CD4-positive, alpha-beta memory T cell (primary cell): ENCODE data around the gene BAIAP2L1. TPM values are rescaled to one million over a fixed set of nuclear protein-coding genes. Genes with fewer than 3 reads are reported as not detected.

Source experiments
- CTCF ChIA-PET: fragments of 350-600 bp; sonication (Branson Sonifier 250); formaldehyde crosslinking; loops from one replicate; lab custom pipeline; 2021; ENCODE audit warnings: inconsistent platforms; ENCODE audit not compliant: partially characterized antibody; lab: Charles Lee
- POLR2A ChIA-PET: fragments of 350-600 bp; sonication (Branson Sonifier 250); formaldehyde crosslinking; loops from one replicate; lab custom pipeline; 2021; ENCODE audit not compliant: partially characterized antibody; lab: Charles Lee
- DNase-seq, 5 donors: peaks; one replicate each; pipeline versions ENCODE4 v3.0.0 to v3.0.0-alpha.2; 2020 to 2022; ENCODE audit warnings: mixed read lengths in 1 of 5
- H3K27ac ChIP-seq: one replicate; pipeline ENCODE4 v1.7.0; 2013; ENCODE audit warnings: low read depth, low read length
- H3K27me3 ChIP-seq: 2 replicates; pipeline ENCODE4 v1.7.0; 2013; ENCODE audit warnings: mild to moderate bottlenecking, low read length, moderate library complexity; ENCODE audit not compliant: insufficient read depth
- H3K36me3 ChIP-seq: 2 replicates; pipeline ENCODE4 v1.7.0; 2013; ENCODE audit warnings: mild to moderate bottlenecking, low read length, moderate library complexity; ENCODE audit not compliant: insufficient read depth
- H3K4me1 ChIP-seq: 2 replicates; pipeline ENCODE4 v1.7.0; 2013; ENCODE audit warnings: mild to moderate bottlenecking, low read length, moderate library complexity; ENCODE audit not compliant: insufficient read depth
- H3K4me3 ChIP-seq, 2 donors: one replicate each; pipeline ENCODE4 v1.7.0; 2013; ENCODE audit warnings: low read length in 2 of 2, mild to moderate bottlenecking in 1 of 2
- H3K9me3 ChIP-seq, 2 donors: one replicate each; pipeline ENCODE4 v1.7.0; 2013; ENCODE audit warnings: low read length in 2 of 2, control low read depth in 1 of 2; ENCODE audit not compliant: control insufficient read depth in 1 of 2
- H3K27ac Mint-ChIP-seq, 7 donors: one replicate each; pipeline ENCODE4 v1.8.0; 2020 to 2021; ENCODE audit warnings: mixed read lengths in 7 of 7, mild to moderate bottlenecking in 6 of 7, inconsistent platforms in 3 of 7, moderate library complexity in 3 of 7
- H3K27me3 Mint-ChIP-seq, 2 donors: one replicate each; pipeline ENCODE4 v1.8.0; 2020 to 2021; ENCODE audit warnings: mixed read lengths in 2 of 2
- H3K36me3 Mint-ChIP-seq, 2 donors: one replicate each; pipeline ENCODE4 v1.8.0; 2020 to 2021; ENCODE audit warnings: mixed read lengths in 2 of 2, inconsistent platforms in 1 of 2, mild to moderate bottlenecking in 1 of 2
- H3K4me1 Mint-ChIP-seq, 4 donors: one replicate each; pipeline ENCODE4 v1.8.0; 2020 to 2021; ENCODE audit warnings: mixed read lengths in 4 of 4, mild to moderate bottlenecking in 1 of 4
- H3K4me3 Mint-ChIP-seq, 8 donors: one replicate each; pipeline ENCODE4 v1.8.0; 2020 to 2021; ENCODE audit warnings: mixed read lengths in 8 of 8, mild to moderate bottlenecking in 7 of 8, moderate library complexity in 6 of 8, inconsistent platforms in 3 of 8
- H3K9me3 Mint-ChIP-seq, 8 donors: one replicate each; pipeline ENCODE4 v1.8.0; 2020 to 2021; ENCODE audit warnings: mixed read lengths in 8 of 8, mild to moderate bottlenecking in 5 of 8, inconsistent platforms in 3 of 8, moderate library complexity in 1 of 8
- intact Hi-C: fragments of 100-400 bp; cut with micrococcal nuclease; formaldehyde crosslinking; loops from one replicate; pipeline ENCODE4 v1.15.1; 2023
- polyA plus RNA-seq, 2 donors: library from polyadenylated mRNA; unstranded; fragments of 300-500 nt; fragmentation: Illumina TruSeq; gene quantifications; one replicate each; pipeline ENCODE4 v1.2.3, GENCODE V29; 2021
- total RNA-seq, 2 experiments: library from RNA; stranded (reverse); gene quantifications; one replicate each; pipeline ENCODE4 v1.2.3, GENCODE V29; 2021

BAIAP2L1 gene
- total and polyA plus RNA-seq, 4 experiments from 2014 or later = 0.32 to 0.42 (median 0.37) TPM

GRCh38 chr7:98250789-98251188 is 150.1 kb downstream of the BAIAP2L1 start:
- Histone ChIP-seq H3K9me3 (no peaks in the 10 kb centered on the region), H3K4me1 (peaks cover 74% of the 10 kb centered on the region), H3K4me3 (peak overlapping the region; percentile 83 to 99), H3K27me3 (no peaks in the 10 kb centered on the region), H3K27ac (peak overlapping the region; percentile 82), H3K36me3 (peaks cover 5% of the 10 kb centered on the region)
- ChIA-PET CTCF (interaction anchor here (0.7 to 1.6 kb wide), 8 partner anchors 9 to 1133 kb away, joined by 3 to 14 read pairs (median 4); partner anchors contain the start of gene SDHAF3), POLR2A (interaction anchor here (0.5 to 5.2 kb wide), 15 partner anchors 11 to 1133 kb away, joined by 3 to 71 read pairs (median 6); partner anchors contain the start of genes ASNS, BAIAP2L1, BHLHA15 and BRI3)
- peaks cover 11 to 28% of the 10 kb centered on the region in 2 donors for H3K36me3 Mint-ChIP-seq
- H3K9me3 Mint-ChIP-seq = no peaks in the 10 kb centered on the region
- intact Hi-C loops = loop anchor here (2.0 to 5.0 kb wide), 3 partner anchors 48 to 152 kb away; partner anchors contain the start of genes BAIAP2L1 and LMTK2
- peak overlapping the region; percentile 98 to 100 (median 99) for H3K27ac Mint-ChIP-seq
- peaks cover 24 to 72% (median 53%) of the 10 kb centered on the region in 4 donors for H3K4me1 Mint-ChIP-seq
- H3K27me3 Mint-ChIP-seq = no peaks in the 10 kb centered on the region
- DNase-seq = peak; percentile 59 to 80 (median 66)
- H3K4me3 Mint-ChIP-seq = peak overlapping the region; percentile 92 to 97 (median 94)

GRCh38 chr7:98249106-98249505 is 151.8 kb downstream of the BAIAP2L1 start:
- H3K4me3 Mint-ChIP-seq = peak overlapping the region; percentile 58 to 96 (median 76)

GRCh38 chr7:98248156-98248555 is 152.7 kb downstream of the BAIAP2L1 start:
- H3K36me3 Mint-ChIP-seq = peaks cover 8 to 32% of the 10 kb centered on the region in 2 donors
- POLR2A ChIA-PET = interaction anchor here (2.2 to 5.2 kb wide), 2 partner anchors 32 to 45 kb away, joined by 5 to 34 read pairs; no protein-coding TSS in a partner anchor

More at GRCh38 chr7:98249106-98249505, 151.8 kb downstream of the BAIAP2L1 start:
- CTCF ChIA-PET = interaction anchor here (0.9 kb wide), 1 partner anchor 18 kb away, joined by 3 read pairs; no protein-coding TSS in a partner anchor
- H3K36me3 ChIP-seq = peaks cover 19% of the 10 kb centered on the region
- POLR2A ChIA-PET = interaction anchor here (0.7 to 5.2 kb wide), 4 partner anchors 13 to 46 kb away, joined by 3 to 71 read pairs (median 26); partner anchors contain the start of gene BRI3
- Mint-ChIP-seq H3K36me3 (peaks cover 8 to 32% of the 10 kb centered on the region in 2 donors), H3K4me1 (peaks cover 18 to 71% (median 44%) of the 10 kb centered on the region in 4 donors), H3K27me3 (no peaks in the 10 kb centered on the region), H3K27ac (peak overlapping the region; percentile 95 to 100 (median 99)), H3K9me3 (no peaks in the 10 kb centered on the region)
- intact Hi-C loops = no loop called here
- H3K4me1 ChIP-seq = peaks cover 65% of the 10 kb centered on the region
- H3K9me3 ChIP-seq = no peaks in the 10 kb centered on the region
- H3K4me3 ChIP-seq = no peak overlapping the region
- H3K27ac ChIP-seq = peak overlapping the region; percentile 82
- DNase-seq = peak in 1 of 5 donors; percentile 14
- H3K27me3 ChIP-seq = no peaks in the 10 kb centered on the region

GRCh38 chr7:98244871-98245270 is 156.0 kb downstream of the BAIAP2L1 start:
- H3K27ac Mint-ChIP-seq = peak overlapping the region in 1 of 7 donors; percentile 18
- intact Hi-C loops = no loop called here
- no peak overlapping the region for H3K4me3 Mint-ChIP-seq
- DNase-seq = no peak
- peaks cover 9 to 40% (median 18%) of the 10 kb centered on the region in 4 donors for H3K4me1 Mint-ChIP-seq
- Histone ChIP-seq H3K27me3 (no peaks in the 10 kb centered on the region), H3K4me3 (no peak overlapping the region), H3K4me1 (peaks cover 31% of the 10 kb centered on the region), H3K36me3 (peaks cover 37% of the 10 kb centered on the region), H3K9me3 (no peaks in the 10 kb centered on the region), H3K27ac (no peak overlapping the region)
- H3K9me3 Mint-ChIP-seq = no peaks in the 10 kb centered on the region
- H3K36me3 Mint-ChIP-seq = peaks cover 16 to 30% of the 10 kb centered on the region in 2 donors
- ChIA-PET POLR2A (no interaction called here), CTCF (no interaction called here)
- no peaks in the 10 kb centered on the region for H3K27me3 Mint-ChIP-seq

More at GRCh38 chr7:98248156-98248555, 152.7 kb downstream of the BAIAP2L1 start:
- peak overlapping the region; percentile 79 to 98 (median 84) for H3K27ac Mint-ChIP-seq
- H3K27me3 Mint-ChIP-seq = no peaks in the 10 kb centered on the region
- Histone ChIP-seq H3K27ac (peak overlapping the region; percentile 41), H3K9me3 (no peaks in the 10 kb centered on the region), H3K4me3 (no peak overlapping the region), H3K36me3 (peaks cover 22% of the 10 kb centered on the region), H3K27me3 (no peaks in the 10 kb centered on the region), H3K4me1 (peaks cover 58% of the 10 kb centered on the region)
- intact Hi-C loops = no loop called here
- H3K9me3 Mint-ChIP-seq = no peaks in the 10 kb centered on the region
- DNase-seq = no peak
- H3K4me3 Mint-ChIP-seq = peak overlapping the region in 7 of 8 donors; percentile 29 to 73 (median 48)
- CTCF ChIA-PET = no interaction called here
- H3K4me1 Mint-ChIP-seq = peaks cover 18 to 66% (median 42%) of the 10 kb centered on the region in 4 donors

GRCh38 chr7:98242934-98243333 is 158.0 kb downstream of the BAIAP2L1 start:
- no peak overlapping the region for H3K27ac ChIP-seq
- intact Hi-C loops = no loop called here
- DNase-seq = no peak
- Mint-ChIP-seq H3K27me3 (no peaks in the 10 kb centered on the region), H3K4me3 (no peak overlapping the region), H3K9me3 (no peaks in the 10 kb centered on the region), H3K36me3 (peaks cover 19 to 40% of the 10 kb centered on the region in 2 donors), H3K27ac (no peak overlapping the region), H3K4me1 (peaks cover 2 to 22% (median 7%) of the 10 kb centered on the region in 4 donors)
- ChIA-PET CTCF (no interaction called here), POLR2A (no interaction called here)
- peaks cover 48% of the 10 kb centered on the region for H3K36me3 ChIP-seq
- H3K4me1 ChIP-seq = peaks cover 12% of the 10 kb centered on the region
- no peaks in the 10 kb centered on the region for H3K27me3 ChIP-seq
- no peaks in the 10 kb centered on the region for H3K9me3 ChIP-seq
- no peak overlapping the region for H3K4me3 ChIP-seq

GRCh38 chr7:98242342-98242741 is 158.5 kb downstream of the BAIAP2L1 start:
- ChIA-PET POLR2A (no interaction called here), CTCF (interaction anchor here (2.7 kb wide), 1 partner anchor 8 kb away, joined by 14 read pairs; no protein-coding TSS in a partner anchor)
- H3K9me3 Mint-ChIP-seq = no peaks in the 10 kb centered on the region
- no peaks in the 10 kb centered on the region for H3K27me3 Mint-ChIP-seq
- peaks cover 18 to 43% of the 10 kb centered on the region in 2 donors for H3K36me3 Mint-ChIP-seq
- H3K4me1 Mint-ChIP-seq = peaks cover 1 to 19% (median 4%) of the 10 kb centered on the region in 4 donors
- H3K9me3 ChIP-seq = no peaks in the 10 kb centered on the region
- H3K4me3 ChIP-seq = no peak overlapping the region
- H3K4me1 ChIP-seq = peaks cover 6% of the 10 kb centered on the region
- peaks cover 49% of the 10 kb centered on the region for H3K36me3 ChIP-seq
- H3K27me3 ChIP-seq = no peaks in the 10 kb centered on the region
- no peak overlapping the region for H3K4me3 Mint-ChIP-seq
- intact Hi-C loops = no loop called here
- no peak overlapping the region for H3K27ac Mint-ChIP-seq
- no peak overlapping the region for H3K27ac ChIP-seq
- no peak for DNase-seq

GRCh38 chr7:98241674-98242241 is 159.1 kb downstream of the BAIAP2L1 start:
- H3K9me3 Mint-ChIP-seq = no peaks in the 10 kb centered on the region
- no peak overlapping the region for H3K27ac Mint-ChIP-seq
- H3K9me3 ChIP-seq = no peaks in the 10 kb centered on the region
- no peaks in the 10 kb centered on the region for H3K27me3 Mint-ChIP-seq
- H3K36me3 Mint-ChIP-seq = peaks cover 18 to 44% of the 10 kb centered on the region in 2 donors
- H3K27me3 ChIP-seq = no peaks in the 10 kb centered on the region
- CTCF ChIA-PET = interaction anchor here (2.7 kb wide), 1 partner anchor 9 kb away, joined by 14 read pairs; no protein-coding TSS in a partner anchor
- POLR2A ChIA-PET = no interaction called here
- intact Hi-C loops = no loop called here
- no peak overlapping the region for H3K4me3 ChIP-seq
- DNase-seq = no peak
- H3K27ac ChIP-seq = no peak overlapping the region
- H3K4me3 Mint-ChIP-seq = no peak overlapping the region
- H3K4me1 Mint-ChIP-seq = peaks cover 0 to 16% (median 2%) of the 10 kb centered on the region in 4 donors
- peaks cover 49% of the 10 kb centered on the region for H3K36me3 ChIP-seq
- no peaks in the 10 kb centered on the region for H3K4me1 ChIP-seq
